K562 (cell line): ENCODE results near the gene SH3TC1. TPM values are rescaled to one million over a fixed set of nuclear protein-coding genes. Genes with fewer than 3 reads are reported as not detected.

Source experiments
- ATAC-seq: fragments of 200-7000 bp; cut with Tn5 transposase; 3 replicates; pipeline ENCODE4 v1.9.1; 2020; ENCODE audit warnings: moderate library complexity
- BruUV-seq: library from RNA; stranded (reverse); fragments of 400-500 nt; replicated peaks from 2 replicates; lab custom pipeline; 2021; lab: Mats Ljungman, UMichigan
- CTCF ChIA-PET: fragments of 300-600 bp; formaldehyde crosslinking; extraction: SDS; loops from one replicate; lab custom pipeline; 2021; ENCODE audit warnings: low intra/inter-chr PET ratio; lab: Yijun Ruan, JAX
- POLR2A ChIA-PET: fragments of 300-600, 350-650 bp; sonication (Branson Sonifier 250); formaldehyde crosslinking; extraction: SDS; loops from one replicate; lab custom pipeline; 2021; ENCODE audit warnings: antibody characterized with exemption, inconsistent platforms; lab: Yijun Ruan, JAX
- DNase-seq, 4 experiments: peaks; one replicate each; pipeline versions ENCODE4 v3.0.0 to v3.0.0-alpha.2; 2011 to 2018; ENCODE audit warnings: low spot score in 3 of 4, mixed read lengths in 3 of 4; ENCODE audit errors: extremely low read depth in 1 of 4
- FAIRE-seq: peaks from 2 replicates; lab custom pipeline; 2011; peaks lifted over from hg19 to GRCh38; lab: Jason Lieb, UNC
- H2AFZ ChIP-seq: 2 replicates; pipeline ENCODE4 v1.6.0; 2011; ENCODE audit warnings: low read depth, low read length, control low read depth, inconsistent platforms
- H3K27ac ChIP-seq: fragments of 200-600 bp; 3 replicates; pipeline ENCODE4 v1.8.0; 2011; ENCODE audit warnings: low read depth, mild to moderate bottlenecking, control low read depth, inconsistent platforms, low read length, moderate library complexity, mixed read lengths; ENCODE audit errors: extremely low read depth
- H3K27me3 ChIP-seq, 2 experiments: fragments of 300-600 bp in 1 of 2; 2 replicates in 1 of 2; 3 replicates in 1 of 2; pipeline versions ENCODE4 v1.6.0 to v1.8.0; 2011; ENCODE audit warnings: inconsistent platforms in 2 of 2, low read length in 2 of 2, mild to moderate bottlenecking in 1 of 2, mixed read lengths in 1 of 2, moderate library complexity in 1 of 2; ENCODE audit not compliant: control insufficient read depth in 2 of 2, insufficient read depth in 2 of 2
- H3K36me3 ChIP-seq: fragments of 300-600 bp; 3 replicates; pipeline ENCODE4 v1.8.0; 2011; ENCODE audit warnings: mild to moderate bottlenecking, low read length, inconsistent platforms; ENCODE audit not compliant: control insufficient read depth, insufficient read depth
- H3K4me1 ChIP-seq, 2 experiments: fragments of 200-600 bp in 1 of 2; replicated peaks in 1 of 2; 2 replicates in 1 of 2; 3 replicates in 1 of 2; pipeline versions ENCODE4 v1.5.1 to v1.8.0; 2011; ENCODE audit warnings: inconsistent platforms in 2 of 2, low read length in 2 of 2, mild to moderate bottlenecking in 1 of 2, mixed read lengths in 1 of 2, moderate library complexity in 1 of 2; ENCODE audit not compliant: control insufficient read depth in 2 of 2, insufficient read depth in 2 of 2
- H3K4me2 ChIP-seq: 2 replicates; pipeline ENCODE4 v1.6.1; 2011; ENCODE audit warnings: low read length, control low read depth, inconsistent platforms, mixed read lengths; ENCODE audit not compliant: insufficient read depth
- H3K4me3 ChIP-seq: fragments of 200-600 bp; sonication (generic), shearing (Covaris generic); 2 replicates; pipeline ENCODE4 v1.5.1; 2016; ENCODE audit warnings: control low read depth, inconsistent platforms
- H3K79me2 ChIP-seq: fragments of 200-600 bp; 3 replicates; pipeline ENCODE4 v1.8.0; 2011; ENCODE audit warnings: low read length, inconsistent platforms; ENCODE audit not compliant: control insufficient read depth, insufficient read depth
- H3K9ac ChIP-seq, 2 experiments: 2 replicates each; pipeline versions ENCODE4 v1.6.0 to v1.6.1; 2011; ENCODE audit warnings: low read depth in 2 of 2, low read length in 2 of 2, control low read depth in 1 of 2, inconsistent platforms in 1 of 2, mild to moderate bottlenecking in 1 of 2, mixed read lengths in 1 of 2; ENCODE audit not compliant: insufficient read depth in 1 of 2
- H3K9me1 ChIP-seq: one replicate; pipeline ENCODE4 v1.6.0; 2011; ENCODE audit warnings: inconsistent platforms, mild to moderate bottlenecking, low read length, moderate library complexity; ENCODE audit not compliant: control insufficient read depth, insufficient read depth
- H3K9me3 ChIP-seq: replicated peaks from 2 replicates; pipeline ENCODE4 v1.5.1; 2011; ENCODE audit warnings: low read depth, low read length, inconsistent platforms; ENCODE audit not compliant: control insufficient read depth, insufficient read depth
- H4K20me1 ChIP-seq: replicated peaks from 2 replicates; pipeline ENCODE4 v1.6.1; 2011; ENCODE audit warnings: low read length, inconsistent platforms, mixed read lengths; ENCODE audit not compliant: control insufficient read depth, insufficient read depth
- E2F4 ChIP-seq: sonication (generic); formaldehyde crosslinking; IDR thresholded peaks from 2 replicates; pipeline ENCODE4 v1.8.0; 2022; ENCODE audit warnings: mild to moderate bottlenecking, low read depth, missing genetic modification reagents
- MNT ChIP-seq, 2 experiments: fragments of 450-650 bp; conservative IDR thresholded peaks; 2 replicates each; pipeline ENCODE4 v1.6.1; 2017; ENCODE audit warnings: mild to moderate bottlenecking in 2 of 2, moderate library complexity in 2 of 2
- MYC ChIP-seq, 2 experiments: fragments of 250-450 bp in 1 of 2; sonication (Bioruptor Pico) in 1 of 2; IDR thresholded peaks; 2 replicates each; pipeline versions ENCODE4 v1.5.1 to v1.6.1; 2012 to 2021; ENCODE audit warnings: low read depth in 2 of 2, borderline replicate concordance in 1 of 2, improper control_type of control experiment in 1 of 2, low read length in 1 of 2, mild to moderate bottlenecking in 1 of 2, moderate library complexity in 1 of 2
- NCOA2 ChIP-seq, 2 experiments: fragments of 450-650 bp; IDR thresholded peaks; 2 replicates each; pipeline ENCODE4 v1.6.1; 2018; ENCODE audit warnings: mild to moderate bottlenecking in 2 of 2, moderate library complexity in 1 of 2; ENCODE audit not compliant: partially characterized antibody in 2 of 2
- RBM15 ChIP-seq: fragments of 200-400 bp; formaldehyde crosslinking; IDR thresholded peaks from 2 replicates; pipeline ENCODE4 v1.6.1; 2018; ENCODE audit warnings: mild to moderate bottlenecking, low read length, moderate library complexity; ENCODE audit not compliant: insufficient read depth
- SOX6 ChIP-seq: fragments of 450-650 bp; IDR thresholded peaks from 2 replicates; pipeline ENCODE4 v1.6.1; 2014; ENCODE audit warnings: mild to moderate bottlenecking
- USF2 ChIP-seq: sonication (generic); formaldehyde crosslinking; IDR thresholded peaks from 2 replicates; pipeline ENCODE4 v1.5.0; 2020; ENCODE audit warnings: missing genetic modification reagents
- ZNF143 ChIP-seq: sonication (generic); formaldehyde crosslinking; IDR thresholded peaks from 2 replicates; pipeline ENCODE4 v1.9.0; 2022; ENCODE audit warnings: mild to moderate bottlenecking, missing genetic modification reagents
- ZNF253 ChIP-seq: fragments of 250-450 bp; sonication (Bioruptor Pico); conservative IDR thresholded peaks from 2 replicates; pipeline ENCODE4 v1.6.1; 2021; ENCODE audit warnings: mild to moderate bottlenecking
- WGBS: fragments of 100-300 bp; shearing (Covaris generic); methylation state at CpG from one replicate; pipeline ENCODE4 v1.1.6; 2016; ENCODE audit warnings: low coverage, mixed read lengths; ENCODE audit not compliant: insufficient coverage; ENCODE audit errors: missing lambda C conversion rate; 5-methylcytosine and 5-hydroxymethylcytosine counted together
- in situ Hi-C: fragments of 300-500 bp; cut with MboI; formaldehyde crosslinking; loops from 4 replicates; pipeline ENCODE4 v1.15.0; 2018; ENCODE audit warnings: inconsistent platforms, mixed read lengths
- intact Hi-C: fragments of 100-400 bp; cut with micrococcal nuclease; formaldehyde crosslinking; loops from 2 replicates; pipeline ENCODE4 v1.14.2; 2022
- polyA plus RNA-seq, 8 experiments: library from polyadenylated mRNA; depleted of rRNA in 4 of 8; stranded (reverse) in 5 of 8; unstranded in 3 of 8; fragments of >200 nt; fragmentation: Nextera tagmentation in 2 of 8; fragmentation: Illumina TruSeq in 1 of 8; extraction: Ambion mirVana in 2 of 8; extraction: Trizol in 1 of 8; gene quantifications; 2 replicates each; pipeline versions ENCODE4 v1.2.1 to v1.2.3, GENCODE V29; 2011 to 2014; ENCODE audit warnings: inconsistent platforms in 1 of 8, missing spikeins in 1 of 8
- total RNA-seq, 7 experiments: library from RNA; depleted of rRNA in 6 of 7; stranded (reverse); fragments of >200 nt in 6 of 7; fragmentation: Illumina TruSeq in 2 of 7; extraction: Trizol in 2 of 7; gene quantifications; 2 replicates each; pipeline versions ENCODE4 v1.2.1 to v1.2.3, GENCODE V29; 2011 to 2021; ENCODE audit warnings: low replicate concordance in 1 of 7

Gene SH3TC1
- total and polyA plus RNA-seq, 9 of the 15 experiments (the other 6 are each of a cell fraction or from before 2014, with no cell fraction given): 0.04 to 2.1 (median 0.48) TPM; not detected in 1

GRCh38 chr4:8252301-8253173 lies 53.4 kb downstream of the SH3TC1 start:
- in situ Hi-C loops (no loop called here), intact Hi-C loops (no loop called here)
- POLR2A ChIA-PET: interaction anchor here (0.7 to 1.3 kb wide), 4 partner anchors 14 to 347 kb away, joined by 3 to 5 read pairs (median 3); no protein-coding TSS in a partner anchor
- CTCF ChIA-PET: interaction anchor here (0.6 kb wide), 1 partner anchor 13 kb away, joined by 3 read pairs; no protein-coding TSS in a partner anchor
- no peaks in the 10 kb centered on the region for H3K36me3 ChIP-seq
- no peak overlapping the region for H2AFZ ChIP-seq
- peaks cover 0 to 33% of the 10 kb centered on the region in 2 experiments; a peak in 3 of 5 replicates for H3K27me3 ChIP-seq
- H3K9ac ChIP-seq: no peak overlapping the region
- H3K9me3 ChIP-seq: no peaks in the 10 kb centered on the region
- H3K27ac ChIP-seq: no peak overlapping the region
- FAIRE-seq (peak; percentile 55), DNase-seq (peak in 3 of 4 experiments; percentile 30 to 73 (median 64)), ATAC-seq (peak; percentile 91)
- H3K79me2 ChIP-seq: no peaks in the 10 kb centered on the region
- no peaks in the 10 kb centered on the region for H3K9me1 ChIP-seq
- 15% methylated on average over 23 of the region's 23 CpGs for WGBS
- H3K4me3 ChIP-seq: no peak overlapping the region
- peak overlapping the region; percentile 65 for H3K4me2 ChIP-seq
- H4K20me1 ChIP-seq: no peaks in the 10 kb centered on the region; the same call in none of the 2 replicates
- H3K4me1 ChIP-seq: peaks cover 7 to 32% of the 10 kb centered on the region in 2 experiments
- no TSS peak for BruUV-seq
- no peak for TF ChIP-seq ZNF253 (CRISPR knock-in tag)
- no peak for TF ChIP-seq NCOA2 (IDR thresholded peaks at IDR 0.05; ENCODE audit: partially characterized antibody in 2 of 2)
- TF ChIP-seq ZNF143: no peak
- TF ChIP-seq E2F4: no peak
- peak; percentile 88 for TF ChIP-seq SOX6
- no peak for TF ChIP-seq USF2
- 0 out of 2 replicates have a peak, but pooled peaks have one; percentile 10 for TF ChIP-seq MYC (IDR thresholded peaks at IDR 0.05; ENCODE audit: low read depth, low read length)
- no peak for TF ChIP-seq MYC (CRISPR knock-in tag; IDR thresholded peaks at IDR 0.05; ENCODE audit: borderline replicate concordance, low read depth)
- peak in 1 of 2 experiments; percentile 65; a peak in 2 of 4 replicates for TF ChIP-seq MNT (conservative IDR thresholded peaks at IDR 0.05)
- no peak for TF ChIP-seq RBM15
